Liver (tissue), 3 donors: ENCODE data around the gene EEFSEC.

Source experiments
- JUND ChIP-seq, 2 donors: IDR thresholded peaks; 2 replicates each; pipeline ENCODE4 v1.6.1; 2016; ENCODE audit warnings: antibody characterized with exemption in 2 of 2
- TF ChIP-seq, protein P1 (sequence below): fragments of 150-350 bp; IDR thresholded peaks from 2 replicates; pipeline ENCODE4 v1.5.1; 2017; ENCODE audit warnings: improper control_type of control experiment, low read depth, low read length; ENCODE audit not compliant: missing input control
- TF ChIP-seq, protein P2 (sequence below): IDR thresholded peaks from 2 replicates; pipeline ENCODE4 v1.6.1; 2016; ENCODE audit warnings: antibody characterized with exemption
- TF ChIP-seq, protein P3 (sequence below): IDR thresholded peaks from 2 replicates; pipeline ENCODE4 v1.6.1; 2016; ENCODE audit warnings: antibody characterized with exemption
- donor health status: healthy.
- donor health status: healthy.

DNA sequence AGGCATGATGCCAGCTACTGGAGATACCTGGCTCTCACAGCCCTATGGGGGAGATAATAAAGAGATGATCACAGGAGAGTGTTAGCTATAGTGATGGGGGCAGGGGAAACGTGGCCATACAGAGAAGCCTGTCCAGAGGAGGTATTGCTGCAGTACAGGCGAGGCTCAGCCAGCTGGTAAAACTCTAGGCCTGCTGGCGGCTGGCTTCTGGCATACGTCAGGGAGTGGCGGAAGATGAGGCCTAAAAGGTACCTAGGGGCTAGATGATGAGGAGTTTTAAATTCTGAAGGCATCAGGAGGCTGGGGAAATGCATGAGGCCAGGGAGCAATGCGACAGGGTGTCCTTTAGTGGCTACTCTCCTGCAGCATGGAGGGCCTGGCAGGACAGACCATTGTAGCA lies 110.7 kb downstream of the EEFSEC start:
- TF ChIP-seq, protein P1, sequence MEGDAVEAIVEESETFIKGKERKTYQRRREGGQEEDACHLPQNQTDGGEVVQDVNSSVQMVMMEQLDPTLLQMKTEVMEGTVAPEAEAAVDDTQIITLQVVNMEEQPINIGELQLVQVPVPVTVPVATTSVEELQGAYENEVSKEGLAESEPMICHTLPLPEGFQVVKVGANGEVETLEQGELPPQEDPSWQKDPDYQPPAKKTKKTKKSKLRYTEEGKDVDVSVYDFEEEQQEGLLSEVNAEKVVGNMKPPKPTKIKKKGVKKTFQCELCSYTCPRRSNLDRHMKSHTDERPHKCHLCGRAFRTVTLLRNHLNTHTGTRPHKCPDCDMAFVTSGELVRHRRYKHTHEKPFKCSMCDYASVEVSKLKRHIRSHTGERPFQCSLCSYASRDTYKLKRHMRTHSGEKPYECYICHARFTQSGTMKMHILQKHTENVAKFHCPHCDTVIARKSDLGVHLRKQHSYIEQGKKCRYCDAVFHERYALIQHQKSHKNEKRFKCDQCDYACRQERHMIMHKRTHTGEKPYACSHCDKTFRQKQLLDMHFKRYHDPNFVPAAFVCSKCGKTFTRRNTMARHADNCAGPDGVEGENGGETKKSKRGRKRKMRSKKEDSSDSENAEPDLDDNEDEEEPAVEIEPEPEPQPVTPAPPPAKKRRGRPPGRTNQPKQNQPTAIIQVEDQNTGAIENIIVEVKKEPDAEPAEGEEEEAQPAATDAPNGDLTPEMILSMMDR, result no peak
- TF ChIP-seq, protein P2, sequence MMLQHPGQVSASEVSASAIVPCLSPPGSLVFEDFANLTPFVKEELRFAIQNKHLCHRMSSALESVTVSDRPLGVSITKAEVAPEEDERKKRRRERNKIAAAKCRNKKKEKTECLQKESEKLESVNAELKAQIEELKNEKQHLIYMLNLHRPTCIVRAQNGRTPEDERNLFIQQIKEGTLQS, result no peak
- no peak for TF ChIP-seq JUND (IDR thresholded peaks at IDR 0.05)
- TF ChIP-seq, protein P3, sequence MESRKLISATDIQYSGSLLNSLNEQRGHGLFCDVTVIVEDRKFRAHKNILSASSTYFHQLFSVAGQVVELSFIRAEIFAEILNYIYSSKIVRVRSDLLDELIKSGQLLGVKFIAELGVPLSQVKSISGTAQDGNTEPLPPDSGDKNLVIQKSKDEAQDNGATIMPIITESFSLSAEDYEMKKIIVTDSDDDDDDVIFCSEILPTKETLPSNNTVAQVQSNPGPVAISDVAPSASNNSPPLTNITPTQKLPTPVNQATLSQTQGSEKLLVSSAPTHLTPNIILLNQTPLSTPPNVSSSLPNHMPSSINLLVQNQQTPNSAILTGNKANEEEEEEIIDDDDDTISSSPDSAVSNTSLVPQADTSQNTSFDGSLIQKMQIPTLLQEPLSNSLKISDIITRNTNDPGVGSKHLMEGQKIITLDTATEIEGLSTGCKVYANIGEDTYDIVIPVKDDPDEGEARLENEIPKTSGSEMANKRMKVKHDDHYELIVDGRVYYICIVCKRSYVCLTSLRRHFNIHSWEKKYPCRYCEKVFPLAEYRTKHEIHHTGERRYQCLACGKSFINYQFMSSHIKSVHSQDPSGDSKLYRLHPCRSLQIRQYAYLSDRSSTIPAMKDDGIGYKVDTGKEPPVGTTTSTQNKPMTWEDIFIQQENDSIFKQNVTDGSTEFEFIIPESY, result no peak
